H1 (cell line): ENCODE data around the gene MMEL1.

Experiments used
- ATF2 ChIP-seq: IDR thresholded peaks from 2 replicates; pipeline ENCODE4 v1.6.1; 2012; ENCODE audit warnings: low read length, inconsistent platforms
- BRCA1 ChIP-seq: IDR thresholded peaks from 2 replicates; pipeline ENCODE4 v1.6.1; 2012; ENCODE audit warnings: low read depth, low read length, improper control_type of control experiment
- CBX8 ChIP-seq: fragments of 300-800, 300-1000 bp; sonication (generic); IDR thresholded peaks from 2 replicates; pipeline ENCODE4 v1.7.1; 2016; ENCODE audit warnings: low read depth, low read length, borderline replicate concordance
- CHD1 ChIP-seq: IDR thresholded peaks from 2 replicates; pipeline ENCODE4 v1.6.1; 2012; ENCODE audit warnings: low read depth, low read length, improper control_type of control experiment
- CREB1 ChIP-seq: IDR thresholded peaks from 2 replicates; pipeline ENCODE4 v1.6.1; 2012; ENCODE audit warnings: inconsistent platforms
- CTCF ChIP-seq, 3 experiments: IDR thresholded peaks; 1 replicate in 2 of 3; 2 replicates in 1 of 3; pipeline versions ENCODE4 v1.5.1 to v1.6.1; 2011; ENCODE audit warnings: low read length in 3 of 3, mild to moderate bottlenecking in 3 of 3, inconsistent platforms in 2 of 3, low read depth in 1 of 3, moderate library complexity in 1 of 3; ENCODE audit not compliant: insufficient read depth in 1 of 3; ENCODE audit errors: control extremely low read depth in 1 of 3
- EGR1 ChIP-seq: IDR thresholded peaks from 2 replicates; pipeline ENCODE4 v1.6.1; 2011; ENCODE audit warnings: low read depth, low read length, borderline replicate concordance
- EP300 ChIP-seq, 2 experiments: IDR thresholded peaks; 1 replicate in 1 of 2; 2 replicates in 1 of 2; pipeline ENCODE4 v1.6.1; 2011 to 2012; ENCODE audit warnings: low read depth in 2 of 2, low read length in 2 of 2, mild to moderate bottlenecking in 2 of 2, borderline replicate concordance in 1 of 2, inconsistent platforms in 1 of 2, moderate library complexity in 1 of 2
- JUN ChIP-seq: IDR thresholded peaks from 2 replicates; pipeline ENCODE4 v1.6.1; 2011; ENCODE audit warnings: low read depth, mild to moderate bottlenecking, improper control_type of control experiment, low read length
- POLR2A ChIP-seq, 2 experiments: IDR thresholded peaks; 1 replicate in 1 of 2; 2 replicates in 1 of 2; pipeline ENCODE4 v1.6.1; 2011; ENCODE audit warnings: low read depth in 2 of 2, low read length in 2 of 2, mild to moderate bottlenecking in 2 of 2; ENCODE audit errors: control extremely low read depth in 1 of 2
- POLR2AphosphoS5 ChIP-seq: IDR thresholded peaks from 2 replicates; pipeline ENCODE4 v1.6.1; 2011; ENCODE audit warnings: low read depth, low read length
- YY1 ChIP-seq: IDR thresholded peaks from 2 replicates; pipeline ENCODE4 v1.6.1; 2011; ENCODE audit warnings: low read depth, mild to moderate bottlenecking, low read length
- ZNF274 ChIP-seq: IDR thresholded peaks from 2 replicates; pipeline ENCODE4 v1.7.0; 2012; ENCODE audit warnings: low read length, borderline replicate concordance; ENCODE audit errors: extremely low read depth

GRCh38 chr1:2571348-2571747 is 61.5 kb downstream of the MMEL1 start:
- TF ChIP-seq CTCF (IDR thresholded peaks at IDR 0.05; ENCODE audit: control extremely low read depth in 1 of 3, insufficient read depth in 1 of 3, low read depth in 1 of 3, low read length in 3 of 3) (no peak), ZNF274 (no peak), POLR2A (IDR thresholded peaks at IDR 0.05; ENCODE audit: control extremely low read depth in 1 of 2, low read depth in 2 of 2, low read length in 2 of 2) (no peak), ATF2 (no peak), JUN (no peak), POLR2AphosphoS5 (no peak), CHD1 (no peak), BRCA1 (no peak), EGR1 (no peak), EP300 (IDR thresholded peaks at IDR 0.05; ENCODE audit: borderline replicate concordance in 1 of 2, low read depth in 2 of 2, low read length in 2 of 2) (no peak), CREB1 (no peak), YY1 (no peak), CBX8 (no peak)
